GM19099 (cell line): Measurements from ENCODE around the gene CUL9.

ENCODE experiments used
- POLR2A ChIP-seq: IDR thresholded peaks from 3 replicates; pipeline ENCODE4 v1.6.1; 2011; ENCODE audit warnings: low read depth; ENCODE audit not compliant: insufficient read length; ENCODE audit errors: extremely low read depth

Gene CUL9

GRCh38 chr6:43170417-43170930 is 11.5 kb upstream of the CUL9 start:
- no peak for TF ChIP-seq POLR2A

GRCh38 chr6:43170931-43171706 is 10.9 kb upstream of the CUL9 start, which contains the start of gene SRF:
Gene SRF, plus strand, starts transcription at chr6:43171269. Its CDS starts 388 bp downstream, at chr6:43171657.
- peak; percentile 67 for TF ChIP-seq POLR2A

GRCh38 chr6:43171707-43172103 is 10.3 kb upstream of the CUL9 start:
- no peak for TF ChIP-seq POLR2A

GRCh38 chr6:43172104-43173007 is 9.6 kb upstream of the CUL9 start:
- TF ChIP-seq POLR2A: no peak

GRCh38 chr6:43173591-43174262 is 8.3 kb upstream of the CUL9 start:
- no peak for TF ChIP-seq POLR2A

- TF ChIP-seq POLR2A: peak; percentile 50
These were observed 7.5 kb upstream of the CUL9 start for GRCh38 chr6:43174263-43175112.

GRCh38 chr6:43175676-43176422 is 6.1 kb upstream of the CUL9 start:
- TF ChIP-seq POLR2A: no peak

- TF ChIP-seq POLR2A: no peak
These were observed 5.6 kb upstream of the CUL9 start for GRCh38 chr6:43176423-43176786.

- no peak for TF ChIP-seq POLR2A
These were observed 3.8 kb upstream of the CUL9 start for GRCh38 chr6:43178150-43178549.

GRCh38 chr6:43178951-43179830 is 2.8 kb upstream of the CUL9 start:
- TF ChIP-seq POLR2A: no peak

- TF ChIP-seq POLR2A: no peak
These were observed 1.9 kb upstream of the CUL9 start for GRCh38 chr6:43180058-43180457.

GRCh38 chr6:43180985-43181384 is 1.0 kb upstream of the CUL9 start:
- TF ChIP-seq POLR2A: no peak

GRCh38 chr6:43181621-43181941 is 415 bp upstream of the CUL9 start:
- TF ChIP-seq POLR2A: no peak
